ENCODE data around the gene AMBRA1.
"Not testable (repeated sequence)": the region's sequence is repeated elsewhere in the genome, so short reads cannot be mapped to it uniquely, and the experiment has no call there.

AMBRA1 gene

DNA sequence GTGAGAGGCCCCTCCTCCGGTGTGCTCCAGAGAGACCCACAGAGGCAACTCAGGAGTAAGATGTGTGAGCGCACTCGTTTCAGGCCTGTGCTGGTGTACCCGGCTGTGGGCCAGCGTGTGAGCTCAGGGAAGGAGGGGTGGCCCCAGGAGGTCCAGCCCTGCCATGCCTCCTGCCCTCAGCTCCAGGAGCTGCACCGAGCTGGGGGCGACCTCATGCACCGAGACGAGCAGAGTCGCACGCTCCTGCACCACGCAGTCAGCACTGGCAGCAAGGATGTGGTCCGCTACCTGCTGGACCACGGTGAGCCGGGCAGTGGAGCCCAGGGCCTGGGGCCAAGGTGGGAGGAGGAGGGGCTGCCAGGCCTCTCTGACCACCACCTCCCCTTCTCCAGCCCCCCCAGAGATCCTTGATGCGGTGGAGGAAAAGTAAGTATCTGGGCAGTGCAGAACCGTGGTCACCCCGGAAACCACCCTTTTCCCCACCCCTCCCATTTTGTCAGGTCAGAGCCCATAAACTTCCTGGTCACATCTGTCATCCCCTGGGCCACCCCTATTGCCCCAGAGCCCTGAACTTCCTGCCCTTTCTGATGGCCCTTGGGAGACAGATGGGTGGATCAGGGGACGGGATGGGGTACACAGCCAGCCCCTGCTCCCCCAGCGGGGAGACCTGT, 214.9 kb downstream of the AMBRA1 start:
- DNase-seq: no peak

DNA sequence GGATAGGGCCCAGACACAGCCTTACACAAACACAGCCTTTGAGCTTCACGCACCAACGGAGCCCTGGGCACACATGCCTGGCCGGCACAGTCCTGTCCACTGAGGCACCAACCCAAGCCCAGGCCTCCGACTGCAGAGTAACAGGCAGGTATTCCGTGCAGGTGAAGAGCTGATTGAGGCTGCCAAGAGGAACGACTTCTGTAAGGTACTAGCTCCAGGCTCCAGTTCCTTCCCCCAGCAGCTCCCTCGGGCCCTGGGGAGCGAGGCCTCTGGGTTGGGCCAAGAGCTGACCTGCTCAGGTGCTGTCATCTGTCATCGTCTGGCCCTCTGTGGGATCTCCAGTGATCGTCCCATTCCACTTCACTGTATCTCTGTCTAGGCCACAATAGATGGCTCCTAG, 215.5 kb downstream of the AMBRA1 start:
- no peak for DNase-seq

DNA sequence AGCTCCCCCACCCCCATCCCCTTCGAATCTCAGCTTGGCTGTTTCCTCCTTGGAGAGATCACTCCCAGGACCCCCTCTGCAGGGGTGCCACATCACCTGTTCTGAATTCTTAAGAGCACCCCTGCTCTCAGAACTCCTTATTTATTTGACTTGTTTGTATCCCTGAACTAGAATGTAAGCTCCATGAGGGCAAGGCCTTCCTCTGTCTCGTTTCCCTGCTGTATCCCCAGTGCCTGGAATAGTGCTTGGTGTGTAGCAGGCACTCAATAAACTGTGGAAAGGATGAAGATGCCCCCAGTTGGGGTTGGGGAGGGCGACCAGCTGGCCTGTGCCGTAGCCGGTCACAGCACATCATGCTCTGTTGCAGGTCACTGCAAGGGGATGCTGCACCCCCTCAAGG, 216.0 kb downstream of the AMBRA1 start:
- DNase-seq: no peak

DNA sequence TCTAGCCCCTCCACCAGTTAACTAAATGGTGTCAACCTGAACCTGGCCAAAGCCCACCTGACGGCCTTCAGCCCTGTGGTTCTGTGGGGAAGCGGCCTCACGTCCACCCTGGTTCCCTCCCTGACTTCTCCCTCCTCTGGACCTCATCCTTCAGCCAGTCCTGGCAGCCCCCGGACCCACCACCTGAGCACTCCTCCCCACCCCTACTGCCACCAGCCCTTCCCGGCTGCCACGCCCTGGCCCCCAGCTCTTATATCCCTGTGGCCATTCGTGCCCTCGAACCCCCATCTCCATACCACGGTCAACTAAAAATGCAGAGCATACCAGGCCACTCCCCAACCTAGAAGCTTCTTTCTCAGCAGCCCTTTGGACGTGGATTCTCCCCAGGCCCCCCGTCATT, 216.5 kb downstream of the AMBRA1 start:
- DNase-seq: no peak

DNA sequence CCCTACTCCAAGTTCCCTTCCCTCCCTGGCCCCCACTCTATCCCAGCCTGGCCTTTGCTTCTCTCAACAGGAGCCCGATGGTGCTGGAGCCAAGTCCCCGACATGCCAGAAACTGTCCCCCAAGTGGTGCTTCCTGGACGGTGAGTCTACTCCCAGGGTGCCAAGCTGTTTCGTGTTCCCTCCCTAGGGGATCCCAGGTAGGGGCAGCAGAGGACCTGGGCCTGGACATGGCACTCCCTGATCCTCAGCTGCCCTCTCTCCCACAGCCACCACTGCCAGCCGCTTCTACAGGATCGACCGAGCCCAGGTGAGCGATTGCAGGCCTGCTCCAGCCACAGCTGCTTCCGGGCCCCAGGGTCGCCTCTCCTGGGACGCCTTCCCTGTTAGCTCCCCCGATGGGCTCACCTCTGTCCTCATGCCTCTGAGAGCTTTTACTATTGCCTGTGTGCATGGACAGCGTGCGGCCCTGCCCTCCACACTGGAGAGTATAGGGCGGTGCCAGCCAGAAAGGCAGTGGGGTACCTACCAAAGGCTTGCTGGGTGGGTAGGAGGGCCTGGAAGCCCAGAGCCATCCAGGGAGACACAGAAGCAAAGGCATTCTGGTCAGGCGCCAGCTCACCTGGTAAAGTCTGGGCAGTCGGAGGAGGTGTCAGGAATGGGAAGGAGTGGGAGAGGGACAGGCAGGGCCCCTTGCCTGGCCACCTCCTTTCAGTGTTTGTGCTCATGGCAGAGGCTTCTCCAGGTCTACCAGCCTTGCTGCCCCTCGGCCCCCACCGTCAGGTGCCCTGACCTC, 217.4 kb downstream of the AMBRA1 start:
- no peak for DNase-seq

DNA sequence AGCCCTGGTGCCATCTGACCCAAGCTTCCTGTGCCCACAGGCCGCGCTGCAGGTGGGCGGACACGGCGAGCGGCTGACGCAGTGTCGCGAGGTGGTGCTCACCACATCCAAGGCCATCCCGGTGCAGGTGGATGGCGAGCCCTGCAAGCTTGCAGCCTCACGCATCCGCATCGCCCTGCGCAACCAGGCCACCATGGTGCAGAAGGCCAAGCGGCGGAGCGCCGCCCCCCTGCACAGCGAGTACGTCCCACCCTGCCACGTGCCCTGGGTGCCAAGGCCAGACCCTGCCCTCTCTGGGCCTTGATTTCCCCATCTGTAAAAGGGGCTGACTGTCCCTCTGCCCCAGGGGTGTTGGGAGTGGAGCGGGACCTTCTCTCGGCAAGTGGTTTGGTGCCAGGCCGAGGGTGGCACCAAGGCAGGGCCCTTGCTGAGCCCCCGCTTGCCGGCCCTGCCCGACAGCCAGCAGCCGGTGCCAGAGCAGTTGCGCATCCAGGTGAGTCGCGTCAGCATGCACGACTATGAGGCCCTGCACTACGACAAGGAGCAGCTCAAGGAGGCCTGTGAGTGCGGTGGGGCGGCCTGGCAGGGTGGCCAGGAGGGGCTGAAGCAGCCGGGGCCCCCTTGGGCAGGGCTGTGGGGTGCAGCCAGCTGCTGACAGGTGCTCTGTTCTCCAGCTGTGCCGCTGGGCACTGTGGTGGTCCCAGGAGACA, 218.3 kb downstream of the AMBRA1 start:
- DNase-seq: no peak

DNA sequence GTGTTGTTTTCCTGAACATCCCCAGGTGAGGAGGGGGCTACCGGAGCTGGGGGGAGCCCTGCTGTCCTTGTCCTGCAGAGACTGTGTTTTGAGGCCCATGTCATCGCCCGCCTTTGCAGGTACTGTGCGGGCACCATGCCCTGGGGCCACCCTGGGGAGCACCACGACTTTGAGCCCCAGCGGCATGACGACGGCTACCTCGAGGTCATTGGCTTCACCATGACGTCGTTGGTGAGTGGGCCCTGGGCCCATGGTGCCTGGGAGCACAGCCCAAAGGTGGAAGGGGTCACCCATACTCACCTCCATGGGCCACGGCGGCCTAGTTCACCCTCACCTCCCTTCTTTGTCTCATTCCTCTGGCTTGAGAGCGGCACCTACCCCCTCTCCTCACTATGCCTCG, 219.0 kb downstream of the AMBRA1 start:
- no peak for DNase-seq

DNA sequence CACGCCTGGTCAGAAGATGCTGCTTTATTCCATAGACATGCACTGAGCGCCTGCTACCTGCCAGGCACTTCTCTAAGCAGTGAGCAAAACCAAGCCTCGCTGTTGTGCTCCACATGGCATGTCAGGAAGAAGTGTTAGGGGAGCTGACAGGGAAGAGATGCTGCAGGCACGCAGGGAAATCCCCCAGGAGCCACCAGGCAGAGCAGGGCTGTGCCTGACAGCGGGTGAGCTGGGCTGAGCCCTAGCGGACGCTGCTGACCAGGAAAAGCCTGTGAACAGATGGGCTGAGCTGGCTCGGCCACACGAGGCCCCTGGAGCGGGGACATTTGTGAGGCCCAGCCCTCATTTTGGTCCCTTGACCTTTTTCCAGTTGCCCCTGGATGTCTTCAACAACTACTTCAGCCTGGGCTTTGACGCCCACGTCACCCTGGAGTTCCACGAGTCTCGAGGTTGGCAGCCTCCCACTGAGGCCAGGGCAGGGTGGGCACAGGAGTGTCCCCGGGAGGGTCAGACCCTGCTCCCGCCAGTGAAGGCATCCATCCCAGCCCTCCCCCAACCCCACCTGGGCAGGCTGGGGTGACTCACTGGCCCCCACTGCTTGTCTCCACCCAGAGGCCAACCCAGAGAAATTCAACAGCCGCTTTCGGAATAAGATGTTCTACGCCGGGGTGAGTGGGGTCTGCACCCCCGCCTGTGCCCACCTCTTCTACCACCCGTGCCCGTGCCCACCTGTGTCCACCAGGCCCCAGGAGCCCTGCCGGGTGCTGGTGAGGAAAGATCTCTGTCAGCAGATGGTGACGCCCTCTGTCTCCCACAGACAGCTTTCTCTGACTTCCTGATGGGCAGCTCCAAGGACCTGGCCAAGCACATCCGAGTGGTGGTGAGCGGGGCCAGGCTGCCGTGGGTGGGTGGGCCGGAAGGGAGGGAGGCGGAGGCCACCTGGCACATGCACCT, 219.8 kb downstream of the AMBRA1 start:
- no peak for DNase-seq

DNA sequence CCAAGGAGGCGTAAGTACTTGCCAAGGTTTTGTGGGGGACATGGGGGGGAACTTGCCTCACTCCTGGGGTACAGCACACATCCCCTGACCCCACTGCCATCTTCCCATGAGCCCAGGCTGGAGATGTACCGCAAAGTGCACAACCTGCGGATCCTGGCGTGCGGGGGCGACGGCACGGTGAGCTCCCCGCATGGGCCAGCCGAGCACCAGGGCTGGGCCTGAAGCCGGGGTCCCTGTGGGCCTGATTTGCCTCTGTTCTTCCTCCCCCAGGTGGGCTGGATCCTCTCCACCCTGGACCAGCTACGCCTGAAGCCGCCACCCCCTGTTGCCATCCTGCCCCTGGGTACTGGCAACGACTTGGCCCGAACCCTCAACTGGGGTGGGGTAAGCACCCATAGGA, 221.3 kb downstream of the AMBRA1 start:
- not testable (repeated sequence) for DNase-seq

DNA sequence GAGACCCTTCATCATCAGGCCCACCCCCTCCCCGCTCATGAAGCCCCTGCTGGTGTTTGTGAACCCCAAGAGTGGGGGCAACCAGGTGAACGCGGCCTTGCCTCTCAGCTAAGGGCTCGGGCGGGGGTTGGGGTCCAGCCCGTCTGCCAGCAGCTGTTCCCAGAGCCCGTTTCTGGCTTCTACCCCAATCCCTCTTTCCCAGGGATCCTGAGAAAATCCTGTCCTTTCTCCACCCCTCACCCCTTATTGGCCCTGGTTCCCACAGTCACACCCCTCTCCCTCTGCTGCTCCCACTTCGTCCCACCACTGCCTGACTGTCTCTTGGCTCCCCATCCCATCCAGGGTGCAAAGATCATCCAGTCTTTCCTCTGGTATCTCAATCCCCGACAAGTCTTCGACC, 221.7 kb downstream of the AMBRA1 start:
- no peak for DNase-seq

DNA sequence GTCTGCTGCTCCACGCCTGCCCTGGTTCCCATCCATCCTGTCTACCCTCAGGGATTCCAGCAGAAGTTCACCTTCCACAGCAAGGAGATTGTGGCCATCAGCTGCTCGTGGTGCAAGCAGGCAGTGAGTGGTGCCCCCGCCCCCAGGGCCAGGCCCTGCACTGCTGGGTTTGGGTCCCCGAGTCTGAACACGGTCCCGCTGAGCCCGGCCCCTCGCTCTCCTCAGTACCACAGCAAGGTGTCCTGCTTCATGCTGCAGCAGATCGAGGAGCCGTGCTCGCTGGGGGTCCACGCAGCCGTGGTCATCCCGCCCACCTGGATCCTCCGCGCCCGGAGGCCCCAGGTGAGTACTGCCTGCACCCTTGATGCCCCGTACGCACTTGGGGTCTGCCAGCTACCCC, 222.6 kb downstream of the AMBRA1 start:
- DNase-seq: not testable (repeated sequence)

DNA sequence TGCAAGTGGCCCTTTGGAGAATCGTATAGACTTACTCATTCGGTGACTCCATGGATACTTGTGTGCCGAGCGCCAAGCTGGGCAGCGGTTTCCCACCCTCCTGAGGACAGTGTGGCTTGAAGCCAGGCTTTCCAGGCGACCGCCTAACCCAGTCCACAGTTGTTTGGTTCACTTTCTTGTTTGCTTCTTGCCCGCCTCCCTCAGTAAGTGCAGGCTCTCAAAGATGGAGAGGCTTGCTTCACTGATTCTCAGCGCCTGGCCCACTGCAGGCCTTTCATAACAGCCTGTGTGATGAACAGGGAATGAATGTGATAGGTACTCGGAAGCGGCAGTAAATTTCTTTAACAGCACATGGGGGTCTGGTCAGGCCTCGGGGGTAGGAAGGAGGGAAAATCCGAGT, 223.6 kb downstream of the AMBRA1 start:
- DNase-seq: no peak

DNA sequence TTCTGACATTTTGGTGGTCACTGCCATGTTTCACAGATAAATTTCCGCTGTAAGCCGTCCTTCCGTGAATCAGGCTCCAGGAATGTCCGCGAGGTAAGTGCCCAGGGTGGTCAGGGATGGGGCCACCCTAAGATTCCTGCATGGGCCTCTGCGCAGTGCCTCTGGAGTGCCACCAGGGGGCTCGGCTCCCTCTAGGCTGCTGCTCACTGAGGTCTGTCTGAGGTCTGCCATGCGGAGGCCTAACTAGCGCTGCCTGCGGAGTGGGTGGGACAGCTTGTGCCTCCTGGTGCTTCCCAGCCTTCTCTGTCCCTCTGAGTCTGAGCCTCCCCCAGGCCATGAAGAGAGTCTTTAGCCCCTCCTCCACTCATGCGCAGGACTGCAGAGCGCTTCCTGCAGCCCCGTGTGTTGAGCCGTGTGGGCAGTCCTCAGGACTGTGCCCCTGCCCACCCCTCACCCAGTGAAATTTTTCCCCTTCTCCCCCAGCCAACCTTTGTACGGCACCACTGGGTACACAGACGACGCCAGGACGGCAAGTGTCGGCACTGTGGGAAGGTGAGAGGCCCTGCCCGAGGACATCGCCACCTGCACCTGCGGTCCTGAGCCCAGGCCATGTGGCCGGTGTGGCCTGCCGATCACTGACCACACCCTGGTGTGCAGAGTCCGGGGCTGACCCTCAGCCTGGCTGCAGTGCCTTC, 224.2 kb downstream of the AMBRA1 start:
- DNase-seq: no peak

DNA sequence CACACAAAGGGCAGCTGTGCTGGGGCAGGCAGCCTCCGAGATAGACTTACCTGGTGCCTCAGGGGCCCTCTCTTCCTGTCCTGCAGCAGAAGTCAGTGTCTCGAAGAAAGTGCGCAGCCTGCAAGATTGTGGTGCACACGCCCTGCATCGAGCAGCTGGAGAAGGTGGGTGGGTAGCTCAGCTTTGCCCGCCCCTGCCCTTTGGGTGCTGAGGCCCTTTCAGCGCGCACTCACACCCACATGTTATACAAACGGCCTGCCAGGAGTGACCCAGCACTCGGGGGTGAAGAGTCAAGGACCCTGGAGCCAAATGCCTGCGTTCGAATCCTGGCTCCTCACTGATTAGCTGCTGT, 225.9 kb downstream of the AMBRA1 start:
- no peak for DNase-seq

DNA sequence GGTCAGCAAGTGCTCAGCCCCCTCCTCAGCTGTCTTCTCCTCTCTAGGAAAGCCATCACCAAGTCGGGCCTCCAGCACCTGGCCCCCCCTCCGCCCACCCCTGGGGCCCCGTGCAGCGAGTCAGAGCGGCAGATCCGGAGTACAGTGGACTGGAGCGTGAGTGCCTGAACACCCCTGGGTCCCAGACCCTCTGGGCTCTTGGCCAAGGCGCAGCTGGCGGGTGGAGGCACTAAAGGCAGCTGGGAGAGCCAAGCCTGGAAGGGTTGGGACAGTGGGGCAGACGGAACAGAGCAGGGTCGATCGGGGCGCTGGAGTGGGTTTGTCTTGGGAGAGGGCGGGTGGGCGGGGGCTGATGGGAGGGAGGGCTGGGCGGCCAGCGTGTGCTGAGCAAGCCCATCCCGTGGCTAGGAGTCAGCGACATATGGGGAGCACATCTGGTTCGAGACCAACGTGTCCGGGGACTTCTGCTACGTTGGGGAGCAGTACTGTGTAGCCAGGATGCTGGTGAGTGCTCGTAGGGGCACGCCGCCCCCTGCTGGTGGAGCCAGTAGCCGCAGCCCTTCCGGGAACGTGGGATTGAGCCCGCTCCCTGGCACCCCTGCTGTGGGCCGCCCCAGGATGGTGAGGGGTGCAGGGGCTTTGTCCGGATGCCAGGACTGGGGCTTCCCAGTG, 226.4 kb downstream of the AMBRA1 start:
- peak; percentile 72 for DNase-seq

DNA sequence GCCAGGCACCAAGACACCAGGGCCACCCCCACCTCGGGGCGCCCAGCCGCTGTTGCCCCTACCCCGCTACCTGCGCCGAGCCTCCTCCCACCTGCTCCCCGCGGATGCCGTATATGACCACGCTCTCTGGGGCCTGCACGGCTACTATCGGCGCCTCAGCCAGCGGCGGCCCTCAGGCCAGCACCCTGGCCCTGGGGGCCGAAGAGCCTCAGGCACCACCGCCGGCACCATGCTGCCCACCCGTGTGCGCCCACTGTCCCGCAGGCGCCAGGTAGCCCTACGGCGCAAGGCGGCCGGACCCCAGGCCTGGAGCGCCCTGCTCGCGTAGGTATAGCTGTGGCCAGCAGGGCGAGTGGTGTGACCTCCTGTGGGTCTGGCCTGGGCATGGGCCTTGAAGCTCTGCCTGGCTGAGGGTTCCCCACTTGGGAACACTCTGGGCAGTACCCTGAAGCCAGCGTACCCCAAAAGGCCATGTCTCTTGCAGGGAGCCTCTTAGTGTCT, 227.1 kb downstream of the AMBRA1 start:
- DNase-seq: no peak

DNA sequence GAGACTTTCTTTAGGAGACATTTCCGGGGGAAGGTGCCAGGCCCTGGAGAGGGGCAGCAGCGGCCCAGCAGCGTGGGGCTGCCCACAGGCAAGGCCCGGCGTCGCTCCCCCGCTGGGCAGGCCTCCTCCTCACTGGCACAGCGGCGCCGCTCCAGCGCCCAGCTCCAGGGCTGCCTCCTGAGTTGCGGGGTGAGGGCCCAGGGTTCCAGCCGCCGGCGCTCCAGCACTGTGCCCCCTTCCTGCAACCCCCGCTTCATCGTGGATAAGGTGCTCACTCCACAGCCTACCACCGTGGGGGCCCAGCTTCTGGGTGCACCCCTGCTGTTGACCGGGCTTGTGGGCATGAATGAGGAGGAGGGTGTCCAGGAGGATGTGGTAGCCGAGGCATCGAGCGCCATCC, 227.6 kb downstream of the AMBRA1 start:
- DNase-seq: no peak

DNA sequence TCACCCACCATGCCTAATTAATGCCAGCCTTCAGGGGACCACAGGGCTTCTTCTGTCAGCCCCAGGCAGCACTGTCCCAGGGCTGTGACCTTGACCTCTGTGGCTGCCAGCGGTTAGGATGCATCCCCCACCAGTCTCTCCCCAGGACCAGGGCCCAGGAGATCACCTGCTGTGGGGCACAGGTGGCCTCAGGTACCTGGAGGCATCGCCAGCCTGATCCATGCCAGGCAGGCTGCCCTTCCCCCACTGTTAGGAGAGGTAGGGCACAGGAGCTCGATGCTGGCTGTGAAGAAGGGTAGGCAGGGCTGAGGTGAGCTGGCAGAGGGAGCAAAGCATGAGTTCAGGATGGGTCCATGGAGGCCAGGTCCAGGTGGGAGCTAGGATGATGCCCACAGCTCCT, 229.0 kb downstream of the AMBRA1 start:
- no peak for DNase-seq

DNA sequence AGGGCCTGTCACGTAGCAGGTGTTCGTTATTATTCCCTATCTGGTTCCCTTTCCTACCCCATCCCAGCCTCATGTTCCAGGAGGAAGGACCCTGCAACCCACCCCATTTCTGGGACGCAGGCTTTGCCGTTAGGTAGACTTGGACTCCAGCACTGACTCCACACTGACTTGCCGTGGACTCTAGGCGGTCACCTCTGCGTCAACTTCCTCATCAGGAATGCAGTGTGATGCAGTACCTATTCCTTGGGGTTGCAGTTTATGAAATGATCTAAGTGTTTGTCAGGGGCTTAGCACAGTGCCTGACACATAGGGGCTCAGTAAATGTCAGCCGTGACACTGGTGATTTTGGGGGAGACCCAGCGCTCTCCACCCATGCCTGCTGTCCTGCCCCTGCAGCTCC, 229.8 kb downstream of the AMBRA1 start:
- no peak for DNase-seq

DNA sequence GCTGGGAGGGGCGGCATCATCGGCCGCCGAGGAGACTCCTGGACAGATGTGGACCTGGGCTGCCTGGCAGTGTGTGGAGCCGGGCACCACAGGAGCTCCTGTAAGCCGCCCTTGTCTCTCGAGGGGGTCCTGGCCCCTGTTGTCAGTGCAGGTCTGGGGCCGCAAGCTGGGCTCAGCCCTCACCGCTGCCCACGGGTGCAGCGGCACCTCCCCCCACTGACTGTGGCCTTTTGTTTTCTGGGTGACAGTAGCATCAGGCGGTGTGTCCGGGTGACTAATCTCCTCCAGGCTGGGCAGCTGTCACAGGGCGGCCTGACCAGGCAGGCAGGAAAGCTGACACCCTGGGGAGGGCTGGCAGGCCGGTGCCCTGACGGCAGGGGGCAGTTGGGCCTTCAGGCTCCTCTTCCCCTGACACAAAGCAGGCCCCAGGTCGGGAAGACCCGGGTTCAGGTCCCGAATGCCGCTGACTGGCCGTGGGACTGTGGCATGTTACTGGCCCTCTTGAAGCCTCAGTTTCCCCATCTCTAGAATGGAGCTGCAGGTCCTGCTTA, 230.3 kb downstream of the AMBRA1 start:
- no peak for DNase-seq

DNA sequence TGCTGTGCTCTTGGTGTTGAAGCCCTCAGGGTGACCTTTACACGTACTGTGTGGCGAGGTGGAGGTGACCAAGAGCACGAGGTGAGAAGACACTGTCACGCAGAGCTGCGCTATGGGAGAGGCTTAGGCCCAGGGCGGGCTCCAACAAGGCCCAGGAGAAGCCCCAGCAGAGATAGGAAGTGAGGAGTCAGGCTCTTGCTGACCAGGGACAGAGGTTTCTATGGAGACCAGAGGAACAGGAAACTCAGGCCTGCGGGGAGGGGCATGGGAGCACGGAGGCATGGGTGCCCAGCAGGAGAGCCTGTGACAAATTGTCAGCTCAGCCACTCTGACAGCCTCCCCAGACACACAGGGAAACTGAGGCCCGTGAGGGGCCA, 230.8 kb downstream of the AMBRA1 start:
- no peak for DNase-seq
